KMS-11 (cell line): ENCODE results near the gene IER2.

ENCODE experiments used
- H2AFZ ChIP-seq: fragments of 200-600 bp; sonication (generic); 2 replicates; pipeline ENCODE4 v1.6.1; 2016; ENCODE audit warnings: antibody characterized with exemption, mixed run types, low read depth
- H3K27ac ChIP-seq: fragments of 200-600 bp; sonication (generic); 2 replicates; pipeline ENCODE4 v1.6.1; 2016; ENCODE audit warnings: mild to moderate bottlenecking, mixed run types
- H3K27me3 ChIP-seq: fragments of 200-600 bp; sonication (generic); 2 replicates; pipeline ENCODE4 v1.6.1; 2017; ENCODE audit warnings: mild to moderate bottlenecking, low read depth, mixed run types, moderate library complexity; ENCODE audit not compliant: insufficient read depth
- H3K36me3 ChIP-seq: fragments of 200-600 bp; sonication (generic); 2 replicates; pipeline ENCODE4 v1.6.1; 2017; ENCODE audit warnings: mild to moderate bottlenecking, mixed run types; ENCODE audit not compliant: insufficient read depth
- H3K4me1 ChIP-seq: fragments of 200-600 bp; sonication (generic); 2 replicates; pipeline ENCODE4 v1.6.1; 2016; ENCODE audit warnings: mild to moderate bottlenecking, low read depth, mixed run types; ENCODE audit not compliant: poor library complexity, severe bottlenecking
- H3K4me2 ChIP-seq: fragments of 200-600 bp; sonication (generic); 2 replicates; pipeline ENCODE4 v1.7.0; 2016; ENCODE audit warnings: mild to moderate bottlenecking, mixed run types
- H3K4me3 ChIP-seq: fragments of 200-600 bp; sonication (generic); IDR thresholded peaks from 2 replicates; pipeline ENCODE4 v1.6.1; 2017; ENCODE audit warnings: low read depth, low read length, mixed read lengths; ENCODE audit not compliant: insufficient read depth
- H3K79me2 ChIP-seq: fragments of 200-600 bp; sonication (generic); 2 replicates; pipeline ENCODE4 v1.6.1; 2016; ENCODE audit warnings: low read depth, mixed run types; ENCODE audit not compliant: insufficient read depth
- H3K9ac ChIP-seq: fragments of 200-600 bp; sonication (generic); 2 replicates; pipeline ENCODE4 v1.6.1; 2016; ENCODE audit warnings: mild to moderate bottlenecking, mixed run types
- H4K20me1 ChIP-seq: fragments of 200-600 bp; sonication (generic); 2 replicates; pipeline ENCODE4 v1.6.1; 2016; ENCODE audit warnings: mild to moderate bottlenecking, mixed run types; ENCODE audit not compliant: insufficient read depth
- CTCF ChIP-seq: fragments of 200-600 bp; sonication (generic); conservative IDR thresholded peaks from 2 replicates; pipeline ENCODE4 v1.6.1; 2017; ENCODE audit warnings: low read depth, mild to moderate bottlenecking, antibody characterized with exemption, low read length, moderate library complexity, mixed read lengths

The IER2 gene

GRCh38 chr19:13127811-13128575 is 22.2 kb upstream of the IER2 start:
- H4K20me1 ChIP-seq, result peaks cover 12% of the 10 kb centered on the region

GRCh38 chr19:13128583-13128982 is 21.6 kb upstream of the IER2 start:
- H4K20me1 ChIP-seq, result peaks cover 12% of the 10 kb centered on the region; the same call in 1 of the 2 replicates
- no peak overlapping the region for H3K4me3 ChIP-seq
- no peaks in the 10 kb centered on the region for H3K4me1 ChIP-seq

More at GRCh38 chr19:13127811-13128575, 22.2 kb upstream of the IER2 start:
- H3K4me2 ChIP-seq, result no peak overlapping the region
- no peaks in the 10 kb centered on the region for H3K27me3 ChIP-seq
- H3K79me2 ChIP-seq, result peaks cover 77% of the 10 kb centered on the region
- H3K9ac ChIP-seq, result no peak overlapping the region
- H3K4me3 ChIP-seq, result no peak overlapping the region
- H3K27ac ChIP-seq, result no peak overlapping the region
- H3K36me3 ChIP-seq, result no peaks in the 10 kb centered on the region; the same call in 1 of the 2 replicates
- TF ChIP-seq CTCF, result no peak
- no peak overlapping the region for H2AFZ ChIP-seq
- no peaks in the 10 kb centered on the region for H3K4me1 ChIP-seq

GRCh38 chr19:13129384-13129783 is 20.8 kb upstream of the IER2 start:
- H3K27ac ChIP-seq, result no peak overlapping the region

More at GRCh38 chr19:13128583-13128982, 21.6 kb upstream of the IER2 start:
- H3K79me2 ChIP-seq, result peaks cover 73% of the 10 kb centered on the region
- no peak overlapping the region for H3K27ac ChIP-seq
- H3K36me3 ChIP-seq, result no peaks in the 10 kb centered on the region; the same call in 1 of the 2 replicates
- H2AFZ ChIP-seq, result no peak overlapping the region
- H3K27me3 ChIP-seq, result no peaks in the 10 kb centered on the region
- H3K9ac ChIP-seq, result no peak overlapping the region
- no peak overlapping the region for H3K4me2 ChIP-seq
- TF ChIP-seq CTCF, result no peak

GRCh38 chr19:13130886-13131490 is 19.2 kb upstream of the IER2 start:
- Histone ChIP-seq H3K9ac (no peak overlapping the region), H3K36me3 (no peaks in the 10 kb centered on the region), H3K4me2 (no peak overlapping the region), H3K79me2 (peaks cover 60% of the 10 kb centered on the region), H3K27me3 (no peaks in the 10 kb centered on the region), H3K4me3 (no peak overlapping the region), H3K27ac (no peak overlapping the region), H4K20me1 (peaks cover 12% of the 10 kb centered on the region; the same call in 1 of the 2 replicates), H2AFZ (no peak overlapping the region), H3K4me1 (no peaks in the 10 kb centered on the region)
- TF ChIP-seq CTCF, result no peak

More at GRCh38 chr19:13129384-13129783, 20.8 kb upstream of the IER2 start:
- Histone ChIP-seq H3K79me2 (peaks cover 67% of the 10 kb centered on the region), H3K4me1 (no peaks in the 10 kb centered on the region), H3K4me2 (no peak overlapping the region), H3K9ac (no peak overlapping the region), H3K4me3 (no peak overlapping the region), H2AFZ (no peak overlapping the region), H4K20me1 (peaks cover 12% of the 10 kb centered on the region; the same call in 1 of the 2 replicates), H3K27me3 (no peaks in the 10 kb centered on the region), H3K36me3 (no peaks in the 10 kb centered on the region)
- no peak for TF ChIP-seq CTCF
